ENCODE measurements around the gene TFB2M. TPM values are rescaled to one million over a fixed set of nuclear protein-coding genes. Genes with fewer than 3 reads are reported as not detected.

TFB2M gene
- total RNA-seq = 1 to 10 TPM; 4.2 to 8.8 (median 7.6) TPM

- peaks cover 3 to 46% (median 27%) of the 10 kb centered on the region in 4 donors for H3K4me1 ChIP-seq
- H3K27ac ChIP-seq = peak within 1 kb of the TSS; percentile 76 to 95 (median 94)
- H3K27me3 ChIP-seq = no peaks in the 10 kb centered on the region
- DNase-seq (ENCODE audit: low spot score in 2 of 2) = peak; percentile 92
- TF ChIP-seq EP300 (IDR thresholded peaks at IDR 0.05) = peak; percentile 94 to 96
- peak in 2 of 5 experiments; percentile 32 to 42 for TF ChIP-seq CTCF (IDR thresholded peaks at IDR 0.05)
- peak; percentile 64 to 76 for TF ChIP-seq POLR2A (IDR thresholded peaks at IDR 0.05)
- peak within 1 kb of the TSS; percentile 80 to 98 (median 92) for H3K4me3 ChIP-seq
- peaks cover 0 to 18% (median 2%) of the 10 kb centered on the region in 3 donors for H3K36me3 ChIP-seq
- H3K9me3 ChIP-seq = no peaks in the 10 kb centered on the region
- 0 to 1% methylated on average over 38 to 44 of the region's 62 CpGs for WGBS, 2 donors
These were observed at the start of gene TFB2M, which contains the start of gene CNST for GRCh38 chr1:246566128-246566812. TSS of gene TFB2M (minus strand) at chr1:246566261. CDS start at chr1:246566138, 123 bp downstream. TSS of gene CNST (plus strand) at chr1:246566456. CDS start at chr1:246591563, 25,107 bp downstream.

GRCh38 chr1:246613096-246613758, 47.2 kb upstream of the TFB2M start:
- 63 to 64% methylated on average over 6 of the region's 6 CpGs for WGBS, 2 donors
- no peaks in the 10 kb centered on the region for H3K9me3 ChIP-seq
- no peaks in the 10 kb centered on the region for H3K27me3 ChIP-seq
- H3K4me3 ChIP-seq = no peak overlapping the region
- TF ChIP-seq CTCF (IDR thresholded peaks at IDR 0.05) = no peak
- TF ChIP-seq POLR2A (IDR thresholded peaks at IDR 0.05) = no peak
- TF ChIP-seq EP300 (IDR thresholded peaks at IDR 0.05) = no peak
- no peak for DNase-seq (ENCODE audit: low spot score in 2 of 2)
- no peaks in the 10 kb centered on the region for H3K36me3 ChIP-seq
- peaks cover 0 to 27% (median 3%) of the 10 kb centered on the region in 4 donors for H3K4me1 ChIP-seq
- no peak overlapping the region for H3K27ac ChIP-seq

- H3K4me3 ChIP-seq = no peak overlapping the region
- no peaks in the 10 kb centered on the region for H3K9me3 ChIP-seq
- H3K27ac ChIP-seq = peak overlapping the region in 1 of 4 donors; percentile 69
- DNase-seq (ENCODE audit: low spot score in 2 of 2) = no peak
- 66 to 73% methylated on average over 4 of the region's 4 CpGs for WGBS, 2 donors
- H3K27me3 ChIP-seq = no peaks in the 10 kb centered on the region
- H3K4me1 ChIP-seq = peaks cover 0 to 30% (median 3%) of the 10 kb centered on the region in 4 donors
- TF ChIP-seq CTCF (IDR thresholded peaks at IDR 0.05) (no peak), POLR2A (IDR thresholded peaks at IDR 0.05) (no peak), EP300 (IDR thresholded peaks at IDR 0.05) (no peak)
- no peaks in the 10 kb centered on the region for H3K36me3 ChIP-seq
These were observed 43.6 kb upstream of the TFB2M start for GRCh38 chr1:246609632-246610031.

- TF ChIP-seq CTCF (IDR thresholded peaks at IDR 0.05) (peak in 1 of 5 experiments; percentile 13), EP300 (IDR thresholded peaks at IDR 0.05) (peak; percentile 71 to 90), POLR2A (IDR thresholded peaks at IDR 0.05) (no peak)
- H3K4me3 ChIP-seq = no peak overlapping the region
These were observed 42.7 kb upstream of the TFB2M start for GRCh38 chr1:246608616-246609376.

More at GRCh38 chr1:246608616-246609376, 42.7 kb upstream of the TFB2M start:
- DNase-seq (ENCODE audit: low spot score in 2 of 2) = peak; percentile 30 to 55
- WGBS, 2 donors = 37 to 42% methylated on average over 18 of the region's 18 CpGs
- no peaks in the 10 kb centered on the region for H3K36me3 ChIP-seq
- no peaks in the 10 kb centered on the region for H3K27me3 ChIP-seq
- H3K9me3 ChIP-seq = no peaks in the 10 kb centered on the region
- peaks cover 0 to 30% (median 3%) of the 10 kb centered on the region in 4 donors for H3K4me1 ChIP-seq
- peak overlapping the region in 2 of 4 donors; percentile 21 to 71 for H3K27ac ChIP-seq

All from tibial nerve (tissue), 4 donors.